Dermis microvascular lymphatic vessel endothelial cell (primary cell): Measurements from ENCODE around the gene SMLR1. TPM values are rescaled to one million over a fixed set of nuclear protein-coding genes. Genes with fewer than 3 reads are reported as not detected.

Source experiments
- DNase-seq, 2 donors: peaks; one replicate each; pipeline versions ENCODE4 v3.0.0 to v3.0.0-alpha.2; 2010; ENCODE audit warnings: low read depth in 2 of 2
- total RNA-seq: library from RNA; depleted of rRNA; stranded (reverse); fragments of >200 nt; gene quantifications from 2 replicates; pipeline ENCODE4 v1.2.1, GENCODE V29; 2014

SMLR1 gene
- total RNA-seq, 1 donor from 2014 or later, result not detected

DNA sequence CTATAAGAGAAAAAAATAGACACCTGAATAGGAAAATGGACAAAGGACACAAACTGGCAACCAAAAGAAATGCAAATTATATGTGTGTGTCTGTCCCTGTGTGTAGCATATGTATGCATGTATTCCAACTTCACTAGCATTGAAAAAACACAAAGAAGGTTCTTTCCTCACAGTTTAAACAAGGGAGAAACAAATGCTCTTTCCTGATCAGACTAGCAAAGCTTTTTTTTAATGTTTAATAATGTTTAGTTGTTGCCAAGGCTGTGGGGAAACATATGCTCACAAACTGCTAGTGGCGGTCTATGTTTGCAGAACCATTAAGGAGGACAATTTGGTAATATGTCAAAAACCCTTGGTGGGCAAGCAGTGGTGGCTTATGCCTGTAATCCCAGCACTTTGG is 22.4 kb downstream of the SMLR1 start:
- DNase-seq, result no peak

DNA sequence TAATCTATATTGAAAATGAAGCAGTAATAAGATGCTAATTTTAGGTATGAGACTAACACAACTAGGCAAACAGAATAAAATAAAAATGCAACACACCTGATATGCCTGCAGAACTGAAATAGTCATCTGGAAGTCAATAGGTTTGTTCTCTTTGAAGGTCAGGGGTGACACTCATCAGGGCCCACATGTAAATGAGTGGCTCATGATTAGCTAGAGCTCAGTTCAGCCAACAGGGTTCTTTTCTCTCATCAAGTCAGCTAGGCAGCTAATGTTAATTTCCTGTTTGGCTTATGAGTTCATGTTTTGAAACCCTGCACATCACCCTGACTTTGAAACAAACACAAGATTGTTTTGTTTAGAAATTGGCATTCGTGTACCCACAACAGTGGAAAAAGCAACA is 23.8 kb downstream of the SMLR1 start:
- DNase-seq, result peak in 1 of 2 donors; percentile 21

- DNase-seq, result no peak
Measured at GRCh38 chr6:130852844-130853554, 25.8 kb downstream of the SMLR1 start.

DNA sequence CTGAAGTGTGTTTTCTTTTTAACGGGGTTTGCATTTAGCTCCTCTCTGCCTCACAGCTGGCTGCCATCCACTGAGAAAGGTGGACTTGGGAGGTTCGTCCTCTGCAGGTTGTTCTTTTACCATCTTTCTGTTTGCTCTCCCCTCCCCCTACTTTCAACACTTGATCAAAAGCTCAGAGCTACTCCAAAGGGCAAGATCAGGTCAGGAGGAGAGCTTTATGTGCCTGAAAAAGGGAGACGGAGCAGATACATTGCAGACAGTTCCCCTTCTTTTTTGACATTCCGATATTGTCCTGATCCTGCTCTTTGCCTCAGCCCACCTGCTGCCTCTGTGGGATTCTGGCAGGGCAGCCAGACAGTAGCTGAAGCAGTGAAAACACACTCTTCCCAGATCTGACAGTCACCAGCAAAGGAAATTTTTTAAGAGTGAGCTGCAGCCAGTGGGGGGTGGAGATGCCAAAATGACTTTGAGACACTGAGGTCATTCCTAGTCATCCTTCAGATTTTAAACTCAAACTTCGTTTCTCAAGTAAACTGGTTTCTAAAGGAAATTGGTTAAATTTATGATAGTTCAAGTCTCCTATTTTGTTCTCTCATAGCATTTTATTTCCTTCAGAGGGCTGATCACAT is 26.5 kb downstream of the SMLR1 start:
- DNase-seq, result no peak

- DNase-seq, result no peak
Measured at GRCh38 chr6:130858054-130858453, 30.8 kb downstream of the SMLR1 start.

GRCh38 chr6:130858498-130859160 is 31.4 kb downstream of the SMLR1 start:
- DNase-seq, result no peak

DNA sequence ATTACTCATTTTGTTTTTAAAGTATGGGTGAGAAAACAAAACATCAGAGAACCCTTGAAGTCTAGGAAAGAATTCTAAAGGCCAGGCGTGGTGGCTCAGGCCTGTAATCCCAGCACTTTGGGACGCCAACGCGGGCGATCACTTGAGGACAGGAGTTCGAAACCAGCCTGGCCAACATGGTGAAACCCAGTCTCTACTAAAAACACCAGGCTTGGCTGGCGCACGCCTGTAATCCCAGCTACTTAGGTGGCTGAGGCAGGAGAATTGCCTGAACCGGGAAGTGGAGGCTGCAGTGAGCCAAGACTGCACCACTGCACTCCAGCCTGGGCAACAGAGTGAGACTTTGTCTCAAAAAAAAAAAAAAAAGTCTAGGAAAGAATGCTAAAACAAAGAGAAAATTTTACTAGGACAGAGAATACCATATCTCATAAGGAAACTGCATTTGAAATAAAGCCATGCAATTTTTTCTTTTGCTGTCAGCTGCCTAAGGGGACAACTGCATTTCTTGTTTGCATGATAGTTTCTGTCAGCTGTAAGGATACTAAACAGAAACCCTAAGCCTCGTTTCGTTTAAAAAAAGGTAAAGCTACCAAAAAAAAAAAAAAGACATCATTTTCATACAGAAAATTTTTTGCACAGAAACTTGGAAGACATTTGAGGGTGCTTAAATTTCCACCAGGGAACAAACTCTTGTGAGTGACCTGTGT is 32.1 kb downstream of the SMLR1 start:
- no peak for DNase-seq

GRCh38 chr6:130862370-130862769 is 35.2 kb downstream of the SMLR1 start:
- DNase-seq, result no peak

GRCh38 chr6:130863415-130864230 is 36.4 kb downstream of the SMLR1 start:
- DNase-seq, result no peak

- no peak for DNase-seq
Measured at GRCh38 chr6:130864344-130864743, 37.1 kb downstream of the SMLR1 start.

GRCh38 chr6:130865793-130866192 is 38.6 kb downstream of the SMLR1 start:
- no peak for DNase-seq

DNA sequence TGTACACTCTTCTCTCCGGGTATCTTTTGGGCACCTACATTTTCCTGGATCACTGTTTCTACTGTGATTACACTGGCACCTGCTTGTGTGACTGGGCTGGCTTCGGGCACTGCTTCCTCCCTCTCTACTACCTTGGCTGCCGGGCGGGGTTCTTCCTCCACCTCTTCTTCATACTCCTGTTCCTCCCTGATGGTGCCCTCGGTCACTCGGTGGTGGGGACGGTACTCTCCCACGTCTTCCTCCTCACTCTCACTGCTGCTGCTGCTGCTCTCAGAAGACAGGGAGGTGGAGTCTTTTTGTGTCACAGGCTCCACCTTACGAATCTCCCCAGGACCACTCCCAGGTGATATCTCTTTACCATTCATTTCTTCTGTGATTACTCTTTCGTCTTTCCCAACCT is 42.5 kb downstream of the SMLR1 start:
- no peak for DNase-seq

GRCh38 chr6:130870179-130870880 is 43.1 kb downstream of the SMLR1 start:
- no peak for DNase-seq

DNA sequence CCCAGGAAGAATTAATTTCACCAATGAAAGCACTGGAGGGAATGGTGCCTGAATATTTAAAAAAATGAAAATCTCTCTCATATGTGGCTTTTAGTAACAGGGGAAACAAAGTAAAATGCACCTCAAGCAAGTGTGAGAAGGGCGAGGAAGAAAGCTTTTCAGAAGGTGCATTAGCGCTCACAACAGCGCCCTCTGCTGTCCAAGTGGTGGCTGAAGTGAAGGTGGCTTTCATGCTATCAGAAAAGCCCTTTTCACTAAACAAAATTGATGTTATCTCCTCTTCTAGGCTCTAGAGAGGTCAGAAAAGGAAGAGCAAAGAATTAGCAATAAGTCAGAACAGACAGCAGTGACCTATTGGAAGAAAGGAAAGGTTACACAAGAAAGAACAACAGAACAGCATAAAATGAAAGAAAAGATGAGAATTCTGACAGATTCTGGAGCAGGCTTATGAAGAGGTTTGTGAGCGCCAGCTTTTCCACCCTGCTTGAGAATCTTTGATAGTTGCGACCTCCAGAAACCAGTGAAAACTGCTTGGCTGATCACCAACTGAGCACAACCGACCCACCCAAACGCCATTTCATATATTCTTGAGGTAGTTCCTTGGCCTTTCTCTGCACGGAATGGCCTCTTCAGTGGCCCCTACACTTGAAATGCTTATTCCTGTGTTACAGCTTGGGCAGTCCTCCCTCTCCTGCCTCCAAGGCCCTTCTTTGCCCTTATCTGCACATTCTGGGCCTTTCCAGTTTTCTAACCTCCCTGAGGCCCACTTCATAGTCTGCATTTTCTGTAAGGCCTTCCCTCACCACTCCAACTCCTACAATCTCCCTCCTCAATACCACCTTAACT is 45.3 kb downstream of the SMLR1 start:
- peak in 1 of 2 donors; percentile 57 for DNase-seq

GRCh38 chr6:130873746-130874145 is 46.5 kb downstream of the SMLR1 start:
- no peak for DNase-seq

DNA sequence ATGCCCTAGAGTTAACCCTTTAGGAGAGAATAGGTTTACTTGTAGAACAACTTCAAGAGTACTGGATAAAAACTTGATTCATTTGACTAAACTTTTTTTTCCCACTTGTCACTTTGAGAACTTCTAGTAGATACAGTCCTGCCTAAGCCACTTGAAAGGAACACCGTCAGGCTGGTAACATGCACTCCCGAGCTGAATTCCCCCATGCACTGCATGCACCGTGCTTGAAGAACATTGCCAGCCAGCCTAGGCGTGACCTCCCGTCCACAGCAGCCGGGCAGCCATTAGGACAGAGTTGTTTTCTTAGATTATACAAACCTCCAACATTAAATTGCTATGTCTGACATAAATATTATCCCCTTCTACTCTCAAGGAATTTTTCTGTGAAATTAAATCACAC is 52.6 kb downstream of the SMLR1 start:
- DNase-seq, result no peak

DNA sequence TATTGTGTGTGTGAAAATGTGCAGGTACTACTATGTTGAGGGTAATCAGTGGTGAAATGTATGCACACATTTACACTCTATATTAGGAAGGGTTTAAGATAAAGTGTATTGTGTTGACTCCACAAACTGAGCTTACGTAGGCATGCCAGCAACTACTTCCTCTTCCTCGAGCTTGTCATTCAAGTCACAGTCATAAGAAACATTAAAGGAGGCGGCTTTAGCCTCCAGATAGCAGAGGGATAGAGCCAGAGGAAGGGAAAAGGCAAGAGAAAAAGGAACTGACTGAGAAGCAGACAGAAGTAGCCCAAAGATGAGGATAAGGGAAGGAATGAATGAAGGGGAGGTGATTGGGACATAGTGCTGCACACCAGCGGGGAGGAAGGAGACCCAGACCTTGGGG is 55.2 kb downstream of the SMLR1 start:
- DNase-seq, result no peak

DNA sequence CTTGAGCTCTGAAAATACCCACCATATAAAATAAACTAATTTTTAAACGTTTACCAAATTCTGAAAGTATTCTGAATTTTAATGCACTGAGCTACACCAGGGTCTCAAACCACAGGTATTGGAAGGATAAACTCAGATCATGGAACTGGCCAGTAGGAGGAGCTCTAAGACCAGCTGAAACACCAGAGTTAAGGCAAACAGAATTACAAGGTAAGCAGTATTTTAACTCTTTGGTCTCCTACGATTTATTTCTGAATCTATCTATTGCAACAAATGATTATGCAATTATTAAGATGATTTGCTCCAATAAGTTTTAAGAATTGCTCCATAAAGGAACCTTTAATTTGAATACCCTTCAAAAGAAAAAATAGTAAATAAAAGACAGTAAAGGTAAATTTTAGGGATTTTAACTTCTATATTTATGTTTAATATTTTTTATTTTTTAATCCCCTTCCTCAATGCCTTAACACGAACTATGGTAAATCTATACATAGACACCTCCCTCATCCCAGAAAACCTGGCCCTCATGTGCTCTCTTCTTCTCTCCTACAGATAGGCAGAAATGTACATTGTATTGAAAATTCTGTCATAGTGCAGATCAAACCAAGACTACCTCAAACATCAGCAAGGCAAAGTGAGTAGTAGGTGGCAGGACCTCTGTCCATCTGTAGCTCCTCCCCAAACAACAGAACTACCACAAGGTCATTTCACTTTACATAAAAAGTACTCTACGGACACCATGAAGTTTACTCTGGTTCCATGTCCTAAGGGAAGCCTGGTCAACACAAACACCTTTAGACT is 58.4 kb downstream of the SMLR1 start:
- peak; percentile 82 to 83 for DNase-seq
